ENCODE data around the gene DMRT1. TPM values are rescaled to one million over a fixed set of nuclear protein-coding genes. Genes with fewer than 3 reads are reported as not detected.

DMRT1 gene
- total RNA-seq, 1 experiment from 2014 or later = not detected

- ChIA-PET CTCF (interaction anchor here (0.6 kb wide), 1 partner anchor 432 kb away, joined by 3 read pairs; no protein-coding TSS in a partner anchor), POLR2A (ENCODE audit: low non-redundant PET) (no interaction called here)
- TF ChIP-seq CTCF (conservative IDR thresholded peaks at IDR 0.05; ENCODE audit: low read depth, low read length) = no peak
- TF ChIP-seq EZH2 (IDR thresholded peaks at IDR 0.05; ENCODE audit: borderline replicate concordance, low read depth, low read length, poor library complexity, severe bottlenecking) = no peak
- DNase-seq (ENCODE audit: low spot score) = no peak
- H3K4me3 ChIP-seq (ENCODE audit: low read depth, low read length, poor library complexity, severe bottlenecking) = no peak overlapping the region
- H3K36me3 ChIP-seq (ENCODE audit: insufficient read depth, low read length, poor library complexity, severe bottlenecking) = no peaks in the 10 kb centered on the region
- H3K4me1 ChIP-seq (ENCODE audit: insufficient read depth, low read length, poor library complexity, severe bottlenecking) = no peaks in the 10 kb centered on the region
- no peak overlapping the region for H3K27ac ChIP-seq (ENCODE audit: low read depth, low read length, poor library complexity, severe bottlenecking)
- no peaks in the 10 kb centered on the region for H3K9me3 ChIP-seq (ENCODE audit: low read depth, low read length, poor library complexity, severe bottlenecking)
- no peaks in the 10 kb centered on the region for H3K27me3 ChIP-seq (replicated peaks; ENCODE audit: insufficient read depth, low read depth, low read length, poor library complexity)
- intact Hi-C loops (cut with micrococcal nuclease; ENCODE audit: unreplicated experiment) = no loop called here
- no TSS peak for BruUV-seq (replicated peaks)
Measured at GRCh38 chr9:811106-811531, 30.4 kb upstream of the DMRT1 start.

- no peak for TF ChIP-seq CTCF (conservative IDR thresholded peaks at IDR 0.05; ENCODE audit: low read depth, low read length)
- no peak for TF ChIP-seq EZH2 (IDR thresholded peaks at IDR 0.05; ENCODE audit: borderline replicate concordance, low read depth, low read length, poor library complexity, severe bottlenecking)
- BruUV-seq (replicated peaks) = no TSS peak
- Histone ChIP-seq H3K36me3 (ENCODE audit: insufficient read depth, low read length, poor library complexity, severe bottlenecking) (no peaks in the 10 kb centered on the region), H3K27me3 (replicated peaks; ENCODE audit: insufficient read depth, low read depth, low read length, poor library complexity) (no peaks in the 10 kb centered on the region), H3K4me1 (ENCODE audit: insufficient read depth, low read length, poor library complexity, severe bottlenecking) (no peaks in the 10 kb centered on the region), H3K9me3 (ENCODE audit: low read depth, low read length, poor library complexity, severe bottlenecking) (no peaks in the 10 kb centered on the region), H3K4me3 (ENCODE audit: low read depth, low read length, poor library complexity, severe bottlenecking) (no peak overlapping the region), H3K27ac (ENCODE audit: low read depth, low read length, poor library complexity, severe bottlenecking) (no peak overlapping the region)
- CTCF ChIA-PET = no interaction called here
- POLR2A ChIA-PET (ENCODE audit: low non-redundant PET) = no interaction called here
- DNase-seq (ENCODE audit: low spot score) = no peak
- intact Hi-C loops (cut with micrococcal nuclease; ENCODE audit: unreplicated experiment) = no loop called here
Measured at GRCh38 chr9:818958-819357, 22.5 kb upstream of the DMRT1 start.

GRCh38 chr9:826500-827280, 14.8 kb upstream of the DMRT1 start:
- H3K27ac ChIP-seq (ENCODE audit: low read depth, low read length, poor library complexity, severe bottlenecking) = no peak overlapping the region
- H3K36me3 ChIP-seq (ENCODE audit: insufficient read depth, low read length, poor library complexity, severe bottlenecking) = no peaks in the 10 kb centered on the region
- H3K4me3 ChIP-seq (ENCODE audit: low read depth, low read length, poor library complexity, severe bottlenecking) = no peak overlapping the region
- no peaks in the 10 kb centered on the region for H3K27me3 ChIP-seq (replicated peaks; ENCODE audit: insufficient read depth, low read depth, low read length, poor library complexity)
- no peak for DNase-seq (ENCODE audit: low spot score)
- no peaks in the 10 kb centered on the region for H3K4me1 ChIP-seq (ENCODE audit: insufficient read depth, low read length, poor library complexity, severe bottlenecking)
- H3K9me3 ChIP-seq (ENCODE audit: low read depth, low read length, poor library complexity, severe bottlenecking) = no peaks in the 10 kb centered on the region
- TF ChIP-seq EZH2 (IDR thresholded peaks at IDR 0.05; ENCODE audit: borderline replicate concordance, low read depth, low read length, poor library complexity, severe bottlenecking) (no peak), CTCF (conservative IDR thresholded peaks at IDR 0.05; ENCODE audit: low read depth, low read length) (no peak)
- BruUV-seq (replicated peaks) = no TSS peak
- POLR2A ChIA-PET (ENCODE audit: low non-redundant PET) = no interaction called here
- CTCF ChIA-PET = no interaction called here
- intact Hi-C loops (cut with micrococcal nuclease; ENCODE audit: unreplicated experiment) = no loop called here

Data from A673 (cell line).